ENCODE results near the gene ENO2.

The ENO2 gene

DNA sequence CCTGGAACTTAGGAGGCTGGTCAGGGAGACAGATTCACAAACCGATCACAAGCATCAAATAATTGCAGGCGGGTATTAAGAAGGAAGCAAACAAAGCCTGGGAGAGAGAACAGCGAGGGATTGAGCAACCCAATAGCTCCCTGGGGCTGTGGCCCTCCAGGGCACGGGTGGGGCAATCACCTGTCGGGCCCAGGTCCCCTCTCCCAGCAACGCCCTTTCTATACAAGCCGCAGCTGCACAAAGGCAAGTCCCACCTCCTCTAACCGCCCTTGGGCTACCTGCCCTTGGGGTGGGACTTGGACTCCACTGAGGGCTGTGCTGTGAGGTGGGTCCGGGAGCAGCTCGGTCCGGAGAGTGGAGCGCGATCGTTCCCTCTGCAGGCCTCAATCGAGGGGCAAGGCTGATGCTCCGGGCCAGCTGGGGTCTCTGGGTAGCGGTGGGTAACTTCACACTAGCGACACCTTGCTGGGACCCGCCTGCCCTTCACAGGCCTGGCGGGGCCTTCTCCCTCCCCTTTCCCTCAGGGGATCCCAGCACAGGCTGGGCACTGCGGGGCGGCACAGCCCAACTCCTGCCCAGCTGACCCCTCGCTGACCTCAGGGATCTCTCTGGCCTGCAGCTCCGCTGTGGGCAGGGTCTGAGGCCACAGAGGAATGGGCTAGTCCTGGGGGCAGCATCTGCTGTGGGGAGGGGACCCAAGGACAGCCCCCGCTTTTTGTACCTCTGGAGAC, 48.1 kb downstream of the ENO2 start:
- no peak for DNase-seq

DNA sequence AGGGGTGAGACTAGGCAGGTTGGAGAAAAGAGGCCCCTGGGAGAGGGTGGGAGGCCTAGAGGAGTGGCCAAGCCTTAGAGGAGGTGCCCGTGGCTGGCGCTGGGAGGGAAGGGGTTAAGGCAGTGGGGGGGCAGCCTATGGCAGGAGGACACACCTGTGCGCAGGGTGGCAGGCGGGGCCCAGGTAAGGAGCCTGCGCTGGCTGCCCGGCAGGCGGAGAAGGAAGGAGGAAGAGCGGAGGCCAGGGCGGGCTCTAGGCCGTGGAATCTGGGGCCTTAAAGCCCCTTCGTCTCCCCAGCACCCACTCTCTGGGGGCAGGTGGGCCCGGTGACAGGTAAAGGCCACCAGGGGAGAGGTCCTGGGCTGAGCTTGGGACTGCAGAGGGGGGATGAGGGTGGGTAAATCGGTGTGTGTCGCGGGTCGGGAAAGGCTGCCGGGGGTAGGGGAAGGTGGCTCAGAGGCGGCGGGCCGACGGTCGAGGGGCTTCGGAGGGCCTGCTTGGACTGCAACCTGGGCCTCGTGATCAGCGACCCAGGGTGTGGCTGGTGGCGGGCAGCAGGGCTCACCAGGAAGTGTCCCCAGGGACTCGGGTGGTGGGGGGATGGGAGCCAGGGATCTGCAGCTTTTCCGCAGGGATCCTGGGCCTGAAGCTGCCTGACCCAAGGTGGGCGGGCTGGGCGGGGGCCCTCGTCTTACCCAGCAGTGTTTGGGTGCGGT, 48.8 kb downstream of the ENO2 start:
- no peak for DNase-seq

DNA sequence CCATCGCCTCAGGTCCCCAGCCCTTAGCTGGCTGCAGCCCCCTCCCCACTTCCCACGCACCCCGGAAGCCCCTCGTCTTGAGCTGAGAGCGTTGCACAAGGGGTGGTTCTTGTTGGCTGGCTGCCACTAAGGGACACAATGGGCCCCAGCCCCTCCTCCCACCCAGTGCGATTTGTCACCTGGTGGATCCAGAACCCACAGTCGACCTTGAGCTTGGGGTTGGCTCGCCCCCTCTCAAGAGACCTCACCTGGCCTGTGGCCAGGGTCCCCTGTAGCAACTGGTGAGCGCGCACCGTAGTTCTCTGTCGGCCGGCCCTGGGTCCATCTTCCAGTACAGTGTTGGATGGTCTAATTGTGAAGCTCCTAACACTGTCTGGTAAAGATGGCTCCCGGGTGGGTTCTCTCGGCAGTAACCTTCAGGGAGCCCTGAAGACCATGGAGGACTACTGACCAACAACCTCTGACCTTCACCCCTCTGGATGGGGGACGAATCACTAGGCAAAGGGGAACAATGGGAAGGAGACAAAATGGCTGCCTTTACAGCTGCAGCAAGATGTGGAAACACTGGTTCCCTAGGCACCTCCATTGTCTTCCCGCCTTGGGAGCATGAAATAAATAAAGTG, 49.5 kb downstream of the ENO2 start:
- no peak for DNase-seq

- DNase-seq: no peak
Measured at GRCh38 chr12:6964605-6965025, 50.2 kb downstream of the ENO2 start.

- DNase-seq: peak; percentile 94
Measured at GRCh38 chr12:6965026-6965661, 50.8 kb downstream of the ENO2 start.

DNA sequence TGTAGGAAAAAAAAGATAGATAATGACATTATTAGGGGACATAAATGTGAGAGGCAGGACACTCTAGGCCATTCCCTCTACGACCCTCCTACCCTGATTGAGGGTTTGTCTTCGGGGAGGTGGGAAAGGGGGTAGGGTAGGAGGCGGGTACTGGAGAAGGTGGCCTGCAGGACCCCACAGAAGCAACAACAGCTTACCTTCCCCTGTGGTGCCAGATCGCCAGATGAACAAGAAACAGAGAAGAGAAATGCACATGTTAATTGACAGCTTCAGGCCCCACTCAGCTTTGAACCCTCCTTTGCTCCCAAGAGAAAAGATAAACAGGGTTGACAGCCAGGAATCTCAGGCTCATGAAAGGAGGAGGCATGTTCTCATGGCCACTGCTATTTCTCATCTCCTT, 51.3 kb downstream of the ENO2 start:
- no peak for DNase-seq

- DNase-seq: no peak
Measured at GRCh38 chr12:6966351-6966750, 52.0 kb downstream of the ENO2 start.

DNA sequence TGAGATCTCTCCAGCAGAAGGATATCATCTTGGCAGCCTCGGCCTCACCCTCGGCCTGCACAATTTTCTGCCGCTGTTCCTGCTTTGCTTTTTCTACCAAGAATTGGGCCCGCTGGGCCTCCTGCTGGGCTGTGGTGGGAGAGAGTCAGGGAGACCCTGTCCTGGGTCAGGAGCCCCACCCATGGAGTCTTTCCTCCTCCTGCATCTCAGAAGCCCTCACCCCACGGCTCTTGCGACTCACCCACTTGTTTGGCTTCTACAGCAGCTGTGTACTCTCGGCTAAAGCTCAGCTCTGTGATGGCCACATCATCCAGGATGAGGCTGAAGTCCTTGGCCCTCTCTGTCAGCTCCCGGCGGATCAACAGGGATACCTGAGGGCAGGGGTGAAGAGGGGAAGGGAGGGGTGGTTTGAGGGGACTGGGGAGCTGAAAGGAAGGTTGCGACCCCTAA, 53.3 kb downstream of the ENO2 start:
- DNase-seq: no peak

GRCh38 chr12:6968426-6968825, 54.0 kb downstream of the ENO2 start:
- no peak for DNase-seq

- no peak for DNase-seq
Measured at GRCh38 chr12:6970096-6970527, 55.7 kb downstream of the ENO2 start.
